GM10266 (cell line): Measurements from ENCODE around the gene MTMR2.
A peak's percentile ranks its signal among the peaks of the same experiment; 100 is the strongest.

Experiments
- DNase-seq: peaks from one replicate; pipeline ENCODE4 v3.0.0; 2012; ENCODE audit errors: extremely low spot score
- TF ChIP-seq, protein P1 (sequence below): IDR thresholded peaks from 2 replicates; pipeline ENCODE4 v1.5.1; 2012; ENCODE audit warnings: mild to moderate bottlenecking, low read depth; ENCODE audit not compliant: control insufficient read depth, insufficient read depth; ENCODE audit errors: missing control alignments

The MTMR2 gene

DNA sequence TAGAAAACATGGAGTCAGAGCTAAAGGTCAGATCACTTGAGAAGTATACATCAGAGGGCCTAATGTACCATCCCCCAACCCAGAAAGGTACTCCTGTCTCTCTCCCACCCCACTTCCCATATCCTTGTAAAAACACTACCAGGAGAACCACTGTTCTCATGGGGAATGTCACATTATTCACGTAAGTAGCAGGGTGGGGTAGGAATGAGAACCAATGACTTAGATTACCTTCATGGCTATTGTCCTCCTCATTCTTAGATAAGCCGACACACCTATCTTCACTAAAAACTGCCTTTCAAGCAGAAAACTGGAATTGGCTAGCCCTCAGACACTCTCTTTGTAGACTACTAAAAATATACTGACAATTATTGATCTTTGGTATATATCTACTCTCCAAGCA is 70.0 kb downstream of the MTMR2 start:
- DNase-seq, result no peak
- TF ChIP-seq, protein P1, sequence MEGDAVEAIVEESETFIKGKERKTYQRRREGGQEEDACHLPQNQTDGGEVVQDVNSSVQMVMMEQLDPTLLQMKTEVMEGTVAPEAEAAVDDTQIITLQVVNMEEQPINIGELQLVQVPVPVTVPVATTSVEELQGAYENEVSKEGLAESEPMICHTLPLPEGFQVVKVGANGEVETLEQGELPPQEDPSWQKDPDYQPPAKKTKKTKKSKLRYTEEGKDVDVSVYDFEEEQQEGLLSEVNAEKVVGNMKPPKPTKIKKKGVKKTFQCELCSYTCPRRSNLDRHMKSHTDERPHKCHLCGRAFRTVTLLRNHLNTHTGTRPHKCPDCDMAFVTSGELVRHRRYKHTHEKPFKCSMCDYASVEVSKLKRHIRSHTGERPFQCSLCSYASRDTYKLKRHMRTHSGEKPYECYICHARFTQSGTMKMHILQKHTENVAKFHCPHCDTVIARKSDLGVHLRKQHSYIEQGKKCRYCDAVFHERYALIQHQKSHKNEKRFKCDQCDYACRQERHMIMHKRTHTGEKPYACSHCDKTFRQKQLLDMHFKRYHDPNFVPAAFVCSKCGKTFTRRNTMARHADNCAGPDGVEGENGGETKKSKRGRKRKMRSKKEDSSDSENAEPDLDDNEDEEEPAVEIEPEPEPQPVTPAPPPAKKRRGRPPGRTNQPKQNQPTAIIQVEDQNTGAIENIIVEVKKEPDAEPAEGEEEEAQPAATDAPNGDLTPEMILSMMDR, result no peak

DNA sequence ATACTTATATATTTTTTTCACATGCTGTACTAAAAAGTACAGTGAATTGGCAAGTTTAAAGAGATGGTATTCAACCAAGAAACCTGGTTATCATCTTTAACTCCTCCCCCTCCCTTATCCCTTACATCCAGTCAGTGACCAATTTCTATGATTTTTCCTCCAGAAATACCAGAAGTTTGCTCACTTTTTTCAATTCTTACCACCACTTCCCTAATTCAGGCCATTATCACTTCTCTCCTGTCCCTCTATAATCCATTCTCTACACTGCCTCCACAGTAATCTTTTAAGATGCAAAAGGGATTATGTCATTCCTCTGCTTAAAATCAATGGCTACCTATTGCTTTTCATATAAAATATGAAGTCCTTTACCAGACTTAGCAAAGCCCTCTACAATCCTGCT is 70.8 kb downstream of the MTMR2 start:
- TF ChIP-seq, protein P1, result no peak
- no peak for DNase-seq

DNA sequence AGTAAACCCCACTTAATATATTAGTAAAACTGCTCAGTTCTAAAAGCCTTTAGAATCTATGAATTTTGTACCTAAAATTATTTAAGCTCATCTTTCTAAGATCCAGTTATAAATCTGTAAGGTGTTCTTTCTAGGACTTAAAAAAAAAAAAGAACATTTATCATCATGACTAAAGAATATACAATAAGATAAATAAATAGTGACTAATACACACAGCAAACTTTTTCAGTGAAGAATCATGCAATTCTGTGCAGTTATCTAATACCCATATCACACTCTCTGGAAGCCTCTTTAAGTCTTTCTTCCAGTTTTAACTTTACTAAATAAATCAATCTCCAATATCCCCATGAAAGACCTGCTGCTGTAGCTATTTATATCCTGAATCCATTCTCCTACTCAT is 73.8 kb downstream of the MTMR2 start:
- no peak for DNase-seq
- TF ChIP-seq, protein P1, result no peak

DNA sequence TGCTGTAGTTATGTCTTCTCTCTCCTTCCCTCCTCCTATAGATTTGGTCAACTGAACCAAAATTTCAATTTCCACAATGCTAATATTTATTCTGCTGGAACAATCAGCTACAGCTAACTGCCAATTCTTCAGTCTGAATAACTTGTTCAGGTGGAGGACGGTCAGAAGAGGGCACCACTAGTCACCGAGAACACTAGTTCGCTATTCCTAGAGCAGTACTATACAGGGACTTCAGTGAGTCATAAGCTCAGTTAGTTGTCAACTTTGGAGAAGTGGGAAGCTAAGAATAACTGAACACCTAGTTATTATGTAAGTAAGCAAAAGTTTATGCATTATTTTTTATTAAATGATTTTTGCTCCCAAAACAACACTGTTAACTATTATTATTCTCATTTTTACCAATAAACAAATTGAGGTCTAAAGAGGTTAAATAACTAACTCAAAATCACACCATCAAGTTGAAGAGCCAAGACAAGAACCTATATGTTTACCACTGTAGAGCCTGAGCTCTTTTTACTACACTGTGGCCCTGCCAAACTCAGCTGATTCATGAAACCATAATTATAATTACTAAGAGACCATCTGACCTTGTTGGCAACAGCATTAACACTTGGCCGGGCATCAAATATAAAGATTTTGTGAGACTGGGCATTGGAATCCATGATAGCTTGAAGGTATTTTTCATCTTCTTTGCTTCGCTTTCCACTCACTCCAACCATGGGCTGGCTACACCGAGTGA is 74.7 kb downstream of the MTMR2 start:
- TF ChIP-seq, protein P1, result peak; percentile 46
- peak; percentile 13 for DNase-seq

DNA sequence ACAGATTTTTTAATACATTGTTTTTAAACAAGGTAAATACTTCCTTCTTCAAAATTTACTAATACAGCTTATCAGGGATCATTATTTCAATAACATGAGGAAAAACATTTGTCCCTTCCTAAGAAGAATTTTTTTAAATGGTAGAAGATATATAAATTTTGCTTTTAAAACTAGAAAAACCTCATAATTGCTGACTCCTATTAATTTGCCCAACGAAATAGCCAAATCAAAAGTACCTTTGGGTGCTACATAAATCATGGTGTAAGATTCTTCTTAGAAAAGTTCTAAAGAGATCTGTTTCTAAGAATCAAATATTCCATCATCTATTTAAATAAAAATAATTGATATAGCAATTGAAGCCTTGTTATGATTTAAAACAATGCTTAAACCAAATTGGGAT is 78.7 kb downstream of the MTMR2 start:
- no peak for DNase-seq
- TF ChIP-seq, protein P1, result no peak

DNA sequence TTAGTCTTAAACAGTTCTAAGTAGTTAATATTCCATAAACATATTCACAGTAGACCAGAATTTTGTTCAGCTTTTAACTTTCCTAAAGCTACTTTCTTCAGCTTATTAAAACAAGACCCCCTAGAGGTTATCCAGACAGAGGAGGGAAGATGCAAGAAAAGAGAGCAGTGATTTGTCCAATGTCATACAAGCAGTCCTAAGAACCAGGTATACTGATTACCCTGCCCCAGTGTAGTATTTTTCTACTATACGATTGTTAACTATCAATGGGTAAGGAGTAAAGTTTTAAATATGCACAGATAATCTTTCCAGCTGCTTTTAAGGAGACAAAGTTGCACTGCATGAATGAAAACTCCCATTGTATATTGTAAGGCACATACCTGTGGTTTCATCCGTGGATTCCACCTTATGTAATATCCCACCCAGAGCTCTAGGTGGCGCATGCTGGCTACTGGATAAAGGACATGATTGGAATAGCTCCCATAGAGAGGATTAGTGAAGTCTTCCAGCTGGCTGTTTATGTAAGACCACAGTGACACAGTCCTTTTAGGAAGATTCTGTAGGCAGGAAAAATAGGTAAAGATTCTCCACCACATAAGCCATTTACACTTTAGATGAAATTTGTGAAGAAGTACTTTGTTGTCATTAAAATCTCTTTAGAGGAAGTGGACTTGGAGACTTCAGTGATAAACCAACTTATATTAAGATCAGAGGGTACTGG is 88.0 kb downstream of the MTMR2 start:
- TF ChIP-seq, protein P1, result peak; percentile 83
- DNase-seq, result peak; percentile 14

DNA sequence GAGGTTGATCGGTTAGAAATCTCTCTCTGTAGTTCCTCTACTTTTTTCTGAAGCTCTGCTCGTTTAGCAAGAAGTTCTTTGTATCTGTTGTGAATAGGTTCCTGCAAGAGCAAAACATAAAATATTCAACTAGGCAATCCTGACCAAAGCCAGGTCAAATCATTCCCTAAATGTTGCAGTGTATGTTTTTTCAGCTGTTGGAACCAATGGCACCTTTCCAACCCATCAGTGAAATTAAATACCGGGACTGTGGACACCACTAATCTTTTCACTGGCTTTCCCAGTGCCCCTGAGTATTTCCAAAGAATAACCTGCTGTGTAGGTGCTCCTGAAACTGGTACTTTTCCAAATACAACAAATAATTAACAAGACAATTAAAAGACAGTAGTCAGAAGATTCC is 88.6 kb downstream of the MTMR2 start:
- TF ChIP-seq, protein P1, result no peak
- no peak for DNase-seq
